HG03159 (cell line): ENCODE data around the gene DNAJC15.

Experiments
- ATAC-seq: cut with Tn5 transposase; IDR thresholded peaks from one replicate; pipeline ENCODE4 v1.9.1; 2021; ENCODE audit warnings: mild to moderate bottlenecking, moderate library complexity; ENCODE audit not compliant: unreplicated experiment

DNAJC15 gene

DNA sequence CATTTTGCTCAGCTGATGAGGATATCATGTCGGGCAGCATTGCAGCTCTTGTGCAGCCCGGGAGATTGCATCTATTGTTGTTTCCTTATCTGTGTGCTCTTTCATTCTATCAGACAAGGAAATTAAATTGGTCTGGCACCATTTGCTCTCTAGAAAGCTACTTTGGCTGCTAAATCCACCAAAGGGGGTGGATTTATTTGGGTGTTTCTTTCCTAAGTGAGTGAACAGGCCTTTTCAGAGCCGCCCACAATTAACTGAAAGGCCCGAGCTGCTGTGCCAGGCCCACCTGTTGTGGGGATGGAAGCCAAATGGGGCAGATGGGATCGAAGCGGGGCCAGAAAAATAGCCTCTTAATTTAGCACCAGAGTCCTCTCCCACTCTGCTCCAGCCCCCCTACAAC lies 99.4 kb downstream of the DNAJC15 start:
- ATAC-seq = no peak

DNA sequence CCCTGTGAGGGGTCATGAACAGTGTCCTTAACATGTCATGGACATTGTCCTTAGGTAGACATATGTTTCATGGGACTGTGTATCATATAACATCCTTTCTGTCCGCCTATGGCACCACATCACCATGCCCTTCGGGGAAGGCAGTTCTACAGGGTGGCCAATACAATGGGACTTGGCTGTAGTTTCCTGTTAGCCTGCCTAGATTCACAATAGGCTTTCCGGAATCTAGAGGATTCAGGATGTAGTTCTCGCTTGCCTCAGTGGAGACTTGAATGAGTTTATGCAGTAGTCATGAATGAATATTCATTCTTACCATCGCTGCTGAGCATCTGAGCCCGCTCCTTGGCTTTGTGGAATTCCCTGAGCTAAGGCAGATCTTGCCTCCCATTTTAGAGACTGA lies 100.5 kb downstream of the DNAJC15 start:
- no peak for ATAC-seq

DNA sequence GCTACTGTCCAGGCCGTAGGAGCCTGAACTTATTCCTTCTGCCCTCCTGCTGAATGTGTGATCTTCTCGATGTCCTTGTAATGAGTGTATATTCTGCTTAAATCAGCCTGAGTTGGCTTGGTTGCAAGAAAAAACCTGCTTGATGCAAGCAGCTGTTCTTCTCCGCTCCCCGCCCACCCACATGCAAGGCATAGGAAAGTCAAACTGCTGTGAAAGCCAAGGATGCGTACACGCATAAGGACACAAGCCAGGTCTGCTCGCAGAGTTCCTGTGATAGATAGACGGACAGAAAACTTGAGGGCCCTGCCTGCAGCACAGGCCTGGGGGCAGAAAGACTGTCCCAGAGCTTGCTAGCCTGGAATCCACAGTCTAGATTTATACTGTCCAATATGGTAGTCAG lies 101.1 kb downstream of the DNAJC15 start:
- ATAC-seq = no peak

DNA sequence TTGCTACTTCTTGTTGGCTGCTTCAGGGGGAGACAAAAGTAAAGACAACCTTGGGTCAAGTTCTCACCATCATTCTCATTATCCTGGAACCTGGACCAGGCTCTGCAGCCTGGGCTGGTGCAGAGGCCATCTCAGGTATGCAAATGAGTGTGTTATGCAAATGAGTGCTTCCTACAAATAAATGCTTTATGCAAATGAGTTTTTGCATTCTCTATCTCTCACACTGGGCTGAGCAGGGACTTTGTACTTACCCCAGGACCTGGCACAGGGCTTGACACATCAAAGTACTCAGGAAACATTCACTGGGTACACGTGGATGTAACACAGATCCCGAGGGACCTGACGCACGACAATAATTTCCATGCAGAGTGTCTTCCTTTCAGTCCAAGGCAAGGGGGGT lies 103.0 kb downstream of the DNAJC15 start:
- no peak for ATAC-seq

DNA sequence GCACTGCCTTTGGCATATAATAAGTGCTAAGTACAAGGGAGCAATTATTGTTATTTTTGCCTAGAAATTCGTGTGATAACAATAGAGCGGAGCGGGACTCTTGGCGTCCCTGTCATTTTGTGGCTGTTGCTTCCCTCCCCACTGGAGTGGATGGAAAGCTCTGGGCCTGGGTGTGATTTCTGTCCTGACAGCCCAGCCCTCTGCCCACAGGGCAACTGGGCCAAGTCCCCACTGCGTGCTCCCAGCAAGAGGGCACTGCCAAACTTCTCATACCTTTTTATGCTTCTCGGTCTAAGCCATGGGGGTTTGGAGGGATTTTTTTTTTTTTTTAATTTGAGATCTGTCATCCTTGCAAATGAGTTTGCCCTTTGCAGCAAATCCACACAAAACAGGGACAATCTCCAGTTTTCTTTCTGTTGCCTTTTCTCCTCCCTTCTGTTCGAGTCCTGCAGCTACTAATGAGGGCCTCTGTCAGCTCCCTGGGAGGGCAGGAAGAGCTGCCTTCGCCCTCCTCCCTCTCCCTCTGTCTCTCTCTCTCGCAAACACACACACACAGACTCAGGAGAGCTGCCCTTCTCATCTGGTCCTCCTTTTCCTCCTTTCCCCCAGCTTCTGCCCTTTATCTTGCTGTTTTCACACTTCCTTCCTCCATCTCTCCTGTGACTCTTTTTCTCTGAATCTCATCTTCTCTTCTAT lies 103.9 kb downstream of the DNAJC15 start:
- ATAC-seq = no peak

DNA sequence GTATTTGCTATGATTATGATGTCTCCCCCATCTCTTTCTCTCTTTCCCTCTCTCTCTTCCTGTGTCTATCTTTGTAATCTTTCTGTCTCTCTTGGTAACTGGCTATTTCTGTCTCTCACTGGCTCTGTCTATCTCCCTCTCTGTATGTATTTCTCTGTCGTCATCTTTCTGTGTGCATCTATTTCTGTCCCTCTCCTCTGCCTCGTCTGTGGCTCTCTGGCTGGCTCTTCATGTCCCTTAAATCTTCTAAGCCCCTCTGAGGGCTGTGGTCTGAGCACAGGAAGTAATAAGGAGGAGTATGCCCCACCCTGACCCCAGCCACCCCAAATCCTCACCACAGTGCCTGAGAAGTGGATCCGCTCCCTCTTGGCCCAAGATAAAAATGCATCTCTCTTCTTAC lies 104.4 kb downstream of the DNAJC15 start:
- no peak for ATAC-seq

DNA sequence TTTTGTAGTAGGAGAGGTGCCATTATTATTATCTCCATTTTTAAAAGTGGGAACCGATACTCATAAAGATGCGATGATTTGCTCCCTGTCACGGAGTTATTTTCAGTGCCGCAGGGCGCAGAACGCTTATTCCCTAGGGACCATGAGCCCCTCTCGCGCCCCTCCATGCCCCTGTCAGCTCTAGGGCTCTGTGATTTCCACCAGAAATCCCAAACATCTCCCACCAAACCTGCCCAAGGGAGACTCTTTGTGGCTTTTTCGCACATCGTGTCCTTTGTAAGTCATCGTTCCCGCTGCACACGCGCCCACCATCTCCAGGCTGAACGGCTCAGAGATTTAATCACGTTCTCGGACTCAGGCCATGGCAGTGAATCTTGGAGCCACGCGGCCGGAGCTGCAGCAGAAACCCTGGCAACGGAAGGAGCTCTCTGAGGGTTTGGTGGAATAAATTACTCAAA lies 105.1 kb downstream of the DNAJC15 start:
- no peak for ATAC-seq

DNA sequence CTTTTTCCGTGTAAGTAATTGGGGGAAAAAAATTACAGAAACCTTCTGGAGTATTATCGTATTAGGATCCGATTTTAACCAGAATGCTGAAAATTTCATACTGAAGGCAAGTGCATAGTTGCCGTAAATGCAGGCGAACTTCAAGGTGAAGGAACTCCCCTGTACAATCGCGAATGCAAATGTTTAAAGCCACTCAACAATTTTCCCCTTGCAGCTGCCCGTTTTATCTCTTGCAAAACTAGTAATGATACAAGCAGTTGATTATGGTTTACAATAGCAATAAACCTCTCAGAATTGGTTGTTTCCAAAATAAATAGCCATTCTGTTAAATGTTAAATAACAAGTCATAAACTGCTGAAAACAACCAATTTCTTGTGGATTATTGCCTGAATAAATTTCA lies 105.7 kb downstream of the DNAJC15 start:
- ATAC-seq = no peak

DNA sequence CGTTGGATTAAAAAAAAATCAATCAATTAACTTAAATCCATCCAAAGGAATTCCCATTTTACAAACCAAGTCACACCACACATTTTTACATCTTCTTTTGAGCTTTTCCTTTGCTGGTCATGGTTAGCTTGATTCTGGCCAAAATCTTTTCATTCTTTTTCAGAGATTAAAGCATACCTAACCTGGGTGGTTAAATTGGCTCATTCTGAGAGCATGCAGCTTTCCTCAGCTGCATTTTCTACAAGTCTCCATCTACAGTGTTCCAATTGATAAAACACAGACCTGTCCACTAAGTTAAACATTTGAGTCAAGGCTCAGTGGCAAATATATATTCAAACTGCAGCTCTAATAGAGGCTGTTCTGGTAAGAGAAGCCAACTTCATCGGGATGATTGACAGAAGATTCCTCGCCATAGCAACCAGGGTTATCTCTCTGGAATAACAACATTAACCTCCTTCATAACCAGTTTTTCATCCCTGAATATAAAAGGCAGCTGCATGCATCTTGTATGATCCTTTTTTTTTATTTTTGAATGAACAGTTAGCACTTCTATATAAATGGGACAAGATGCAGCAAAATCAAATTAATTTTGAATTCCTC lies 106.2 kb downstream of the DNAJC15 start:
- ATAC-seq = no peak

DNA sequence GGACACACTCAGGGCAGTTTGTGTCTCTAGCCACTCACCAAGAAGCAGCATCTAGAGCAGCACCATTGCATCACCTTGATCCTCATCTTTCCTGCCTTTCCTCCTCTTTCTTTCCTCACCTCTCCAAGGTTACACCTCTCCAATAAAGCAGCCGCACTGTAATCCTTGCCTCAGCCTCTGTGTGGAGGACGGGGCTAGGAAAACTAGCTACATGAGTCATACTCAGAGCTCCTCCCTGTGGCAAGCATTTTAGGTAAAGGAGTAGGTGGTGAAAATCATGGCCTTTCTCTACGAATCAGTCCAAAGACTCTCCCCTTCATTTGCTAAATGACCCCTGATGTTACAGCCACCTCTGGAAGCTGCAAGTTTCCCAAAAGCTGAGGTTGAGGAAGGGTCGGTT lies 108.9 kb downstream of the DNAJC15 start:
- ATAC-seq = no peak

DNA sequence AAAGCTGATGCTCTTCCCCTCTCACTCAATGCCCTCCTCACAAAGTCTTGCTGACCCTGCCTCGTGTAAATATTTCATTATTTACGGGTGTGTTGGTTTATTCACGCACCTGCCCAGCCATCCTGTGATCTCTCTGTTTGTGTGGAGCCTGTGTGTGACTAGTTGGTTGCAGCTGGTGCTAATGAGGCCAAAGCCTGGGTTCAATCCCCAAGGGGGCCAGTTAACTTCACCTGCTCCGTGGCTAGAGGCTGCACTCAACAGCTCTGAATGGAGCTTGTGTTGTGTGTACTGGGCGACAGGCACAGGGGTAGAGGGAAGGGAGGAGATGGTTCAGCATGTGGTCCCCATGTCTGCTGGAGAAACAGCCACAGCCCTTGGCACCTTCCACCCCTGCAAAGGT lies 109.5 kb downstream of the DNAJC15 start:
- no peak for ATAC-seq

DNA sequence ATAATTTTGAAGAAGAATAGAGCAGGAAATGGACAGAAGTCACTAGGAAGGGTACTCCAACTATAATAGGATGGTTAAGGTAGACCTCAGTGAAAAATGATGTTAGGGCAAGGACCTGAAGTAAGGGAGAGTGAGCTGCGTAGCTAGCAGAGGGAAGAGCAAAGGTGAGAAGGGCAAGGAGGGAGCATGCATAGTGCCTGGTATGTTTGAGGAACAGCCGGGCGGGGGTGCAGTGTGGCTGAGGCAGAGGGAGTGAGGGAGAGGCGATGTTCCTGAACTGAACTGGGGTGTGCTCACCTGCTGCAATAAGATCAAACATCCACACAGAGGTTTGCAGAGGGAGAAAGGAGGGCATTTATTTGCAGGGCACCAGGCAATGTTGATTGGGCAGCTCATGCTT lies 110.4 kb downstream of the DNAJC15 start:
- no peak for ATAC-seq

DNA sequence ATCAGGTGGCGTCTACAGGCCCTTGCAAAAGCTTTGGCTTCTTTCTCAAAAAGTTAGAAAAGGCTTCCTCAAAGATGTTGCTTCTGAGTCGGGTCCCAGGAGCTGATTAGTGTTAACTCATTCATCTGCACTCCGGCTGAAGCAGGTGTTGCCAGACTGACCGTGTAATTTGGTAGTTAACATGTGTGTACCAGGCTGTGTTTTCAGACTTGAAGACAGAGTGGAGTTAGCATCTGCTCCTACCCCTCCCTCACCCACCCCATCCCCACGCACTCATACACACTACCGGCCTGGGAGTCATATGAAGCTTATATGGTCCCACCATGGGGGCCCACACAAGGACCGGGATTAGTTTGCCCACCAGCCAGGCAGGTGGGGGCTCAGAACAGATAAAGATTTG lies 111.5 kb downstream of the DNAJC15 start:
- ATAC-seq = no peak

DNA sequence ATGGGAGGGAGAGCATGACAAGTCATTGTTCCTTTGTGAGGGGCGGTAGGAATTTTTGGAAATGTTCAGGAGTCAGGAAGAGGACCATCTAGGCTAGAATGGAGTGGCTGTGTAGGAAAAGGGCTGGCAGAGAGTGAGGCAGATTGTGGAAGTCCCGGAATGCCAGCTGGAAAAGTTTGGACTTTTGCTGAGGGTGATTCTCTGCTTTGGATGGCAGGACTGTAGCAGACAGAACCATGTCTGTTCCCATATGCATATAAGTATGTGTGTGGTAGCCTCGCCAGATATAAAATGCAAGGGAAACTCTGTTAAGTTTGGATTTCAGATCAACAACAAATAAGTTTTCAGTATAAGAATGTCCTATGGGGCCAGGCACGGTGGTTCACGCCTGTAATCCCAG lies 112.1 kb downstream of the DNAJC15 start:
- ATAC-seq = no peak

DNA sequence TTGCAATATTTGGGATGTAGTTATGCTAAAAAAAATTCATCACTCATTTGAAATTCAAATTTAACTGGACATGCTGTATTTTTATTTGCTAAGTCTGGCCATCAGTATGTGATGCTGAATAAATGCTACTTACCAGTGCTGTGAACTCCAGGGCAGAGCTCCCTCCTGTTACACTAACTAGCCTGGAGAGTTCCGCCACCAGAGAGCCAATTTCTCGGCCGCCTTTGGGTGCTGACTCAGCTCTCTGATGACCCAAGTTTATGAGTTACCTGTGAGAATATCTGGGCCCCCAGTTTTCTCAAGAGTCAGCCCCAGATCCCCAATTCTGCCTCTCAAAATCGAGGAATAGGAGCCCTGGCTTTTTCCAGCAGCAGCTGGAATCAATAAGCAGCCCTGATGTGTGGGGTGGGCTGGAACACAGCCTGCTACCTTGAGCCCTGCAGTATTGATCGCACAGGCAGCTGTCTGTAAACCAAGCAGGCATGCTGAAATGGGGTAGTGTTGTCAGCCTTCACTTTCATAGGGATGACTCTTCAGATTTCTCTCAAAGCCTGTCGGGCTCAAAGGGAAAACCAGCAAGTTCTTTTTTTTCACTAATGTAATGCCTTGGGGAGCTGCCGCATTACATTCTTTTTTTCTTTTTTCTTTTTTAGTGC lies 113.7 kb downstream of the DNAJC15 start:
- no peak for ATAC-seq

DNA sequence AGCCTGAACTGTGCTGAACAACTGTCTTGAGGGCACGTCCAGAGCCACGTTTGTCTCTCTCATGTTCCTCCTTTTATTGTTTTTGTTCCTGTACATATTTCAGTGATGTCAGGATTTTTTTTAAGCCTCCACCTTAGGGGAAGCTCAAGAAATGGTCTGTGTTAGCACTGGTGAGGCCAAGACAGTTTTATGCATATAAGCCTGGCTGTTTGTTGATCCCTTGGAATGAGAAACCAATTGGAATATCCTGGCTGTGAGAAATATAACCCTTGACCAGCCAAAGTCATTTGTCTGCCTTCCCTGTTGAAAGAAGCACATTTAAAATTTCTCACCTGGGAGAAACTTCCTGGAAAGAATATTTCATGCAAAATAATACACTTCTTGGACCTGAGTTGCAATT lies 115.8 kb downstream of the DNAJC15 start:
- no peak for ATAC-seq

DNA sequence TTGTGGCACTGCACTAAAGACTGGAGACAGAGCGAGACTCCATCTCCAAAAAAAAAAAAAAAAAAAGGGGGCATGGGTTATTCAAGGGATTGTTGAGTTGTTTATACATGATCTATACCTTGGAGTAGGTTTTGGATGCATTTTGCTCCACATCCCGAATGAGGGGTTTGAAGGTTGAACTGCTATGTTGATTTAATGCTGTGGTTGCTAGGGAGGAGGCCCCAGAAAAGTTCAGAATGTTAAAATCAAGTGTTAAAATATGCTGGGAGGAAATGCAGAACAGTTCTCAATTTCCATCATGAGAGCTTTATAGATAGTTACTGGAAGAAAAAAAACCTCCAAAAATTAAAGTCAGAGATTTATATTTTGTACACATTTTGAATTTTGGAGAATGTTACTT lies 116.5 kb downstream of the DNAJC15 start:
- no peak for ATAC-seq

DNA sequence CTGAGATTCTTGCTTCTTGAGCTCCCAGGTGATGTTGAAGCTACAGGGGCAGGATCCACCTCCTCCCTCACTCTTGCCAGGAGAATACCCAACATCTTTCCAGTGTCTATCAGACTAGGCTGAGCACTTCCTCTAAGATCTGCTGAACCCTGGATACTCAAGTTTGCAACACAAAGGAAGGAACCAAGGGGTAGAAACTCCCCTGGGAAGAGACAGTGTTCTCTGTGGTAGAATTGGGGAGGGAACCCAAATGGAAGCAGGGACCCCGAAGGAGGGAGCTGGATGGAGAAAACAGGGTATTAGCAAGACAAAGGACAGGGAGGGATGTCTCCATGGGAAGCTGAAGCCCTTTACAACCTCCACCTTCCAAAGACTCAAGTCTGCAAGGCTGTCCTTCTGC lies 117.6 kb downstream of the DNAJC15 start:
- ATAC-seq = no peak

DNA sequence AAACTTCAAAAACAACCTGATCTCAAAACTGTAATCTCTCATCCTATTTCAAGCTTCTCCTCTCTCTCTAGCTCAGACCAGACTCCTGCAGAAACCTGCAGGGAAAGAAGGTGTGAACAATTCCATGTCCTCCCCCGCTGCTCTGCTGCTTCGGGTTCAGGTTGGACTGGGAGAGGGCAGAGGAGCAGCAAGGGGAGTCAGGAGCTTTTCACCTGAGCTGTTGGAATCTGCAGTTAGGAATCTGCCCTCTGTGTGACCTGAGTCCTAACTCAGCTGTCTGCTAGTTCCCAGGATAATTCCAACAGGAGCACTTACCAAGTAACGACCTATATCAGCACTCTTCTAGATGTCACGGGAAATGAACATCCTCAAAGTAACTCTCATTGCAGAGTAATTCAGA lies 118.3 kb downstream of the DNAJC15 start:
- no peak for ATAC-seq

DNA sequence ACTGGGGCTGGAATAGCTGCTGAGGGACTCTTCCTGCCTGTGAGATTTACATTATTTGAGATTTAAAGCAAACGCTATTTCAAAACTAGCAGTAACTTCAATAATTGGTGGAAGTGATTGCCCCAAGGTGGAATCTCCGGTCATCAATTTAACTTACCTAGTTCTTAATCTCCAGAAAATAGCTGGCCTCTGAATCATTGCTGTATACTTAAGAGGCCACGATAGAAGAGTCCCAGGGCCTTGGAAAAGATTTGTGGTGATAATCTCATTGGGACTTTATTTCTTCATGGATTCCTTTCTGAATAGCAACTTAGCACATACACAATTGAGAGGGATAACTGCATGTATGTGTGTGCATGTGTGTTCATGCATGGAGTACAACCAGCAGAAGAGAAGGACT lies 120.2 kb downstream of the DNAJC15 start:
- no peak for ATAC-seq

DNA sequence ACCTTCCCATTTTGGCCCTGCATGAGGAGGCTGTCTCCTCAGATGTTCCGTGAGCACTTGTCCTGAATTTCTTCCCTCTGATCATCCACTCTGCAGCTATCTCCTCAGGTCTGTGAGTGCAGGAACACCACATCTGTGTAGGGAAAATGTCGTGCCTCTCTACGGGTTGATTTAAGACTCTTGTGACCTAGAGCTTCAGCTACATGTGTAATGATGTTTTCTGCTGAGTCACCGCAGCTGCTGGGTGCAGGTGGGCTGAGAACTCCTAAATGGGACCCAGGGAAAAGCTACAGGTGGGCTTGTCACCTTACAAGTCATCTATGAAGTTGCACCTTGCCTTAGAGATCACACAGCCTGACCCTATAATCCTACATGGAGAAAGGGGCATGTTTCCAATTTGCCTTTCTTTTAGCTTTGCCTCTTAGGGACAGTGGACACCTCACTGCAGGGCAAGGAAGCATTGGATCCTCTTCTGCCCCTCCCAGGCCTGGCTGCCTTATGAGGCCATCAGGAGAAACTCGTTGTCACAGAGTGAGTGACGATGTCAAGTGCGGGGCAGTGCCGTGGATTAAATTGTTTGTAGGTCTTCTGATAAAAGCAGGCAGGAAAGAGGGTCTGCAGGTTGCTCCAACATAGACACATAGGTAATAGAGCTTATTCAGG lies 122.3 kb downstream of the DNAJC15 start:
- ATAC-seq = no peak

DNA sequence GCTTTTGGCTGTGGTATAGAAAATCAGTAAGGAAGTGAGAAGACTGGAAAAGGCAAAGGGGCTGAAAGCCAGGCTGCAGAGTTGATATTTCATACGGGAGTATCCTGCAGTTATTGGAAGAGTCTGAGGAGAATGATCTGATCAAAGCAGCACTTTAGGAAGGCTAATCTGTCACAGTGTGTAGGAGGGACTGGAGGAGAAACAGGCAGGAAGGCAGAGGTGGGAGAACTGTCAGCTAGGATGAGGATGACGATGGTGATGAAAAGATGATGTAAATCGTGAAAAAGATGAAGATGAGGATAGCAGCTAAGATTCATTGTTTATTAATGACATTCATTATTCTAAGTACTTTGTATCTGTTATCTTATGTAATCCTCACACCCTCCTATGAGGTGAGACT lies 123.0 kb downstream of the DNAJC15 start:
- no peak for ATAC-seq
